Activated naive CD4-positive, alpha-beta T cell treated with anti-CD3 and anti-CD28 coated beads, Interleukin-2, amount 50 U/mL, for 24 hours (primary cell): ENCODE data around the gene CCNL1.
A peak's percentile ranks its signal among the peaks of the same experiment; 100 is the strongest.
"Not testable (repeated sequence)": the region's sequence is repeated elsewhere in the genome, so short reads cannot be mapped to it uniquely, and the experiment has no call there.

Experiments used
- H3K27ac Mint-ChIP-seq: one replicate; pipeline ENCODE4 v1.8.0; 2021; ENCODE audit warnings: mild to moderate bottlenecking, mixed read lengths
- H3K27me3 Mint-ChIP-seq: one replicate; pipeline ENCODE4 v1.8.0; 2021; ENCODE audit warnings: mixed read lengths
- H3K36me3 Mint-ChIP-seq: one replicate; pipeline ENCODE4 v1.8.0; 2021; ENCODE audit warnings: mixed read lengths
- H3K4me1 Mint-ChIP-seq: one replicate; pipeline ENCODE4 v1.8.0; 2021; ENCODE audit warnings: mixed read lengths
- H3K4me3 Mint-ChIP-seq: one replicate; pipeline ENCODE4 v1.8.0; 2021; ENCODE audit warnings: mild to moderate bottlenecking, mixed read lengths
- H3K9me3 Mint-ChIP-seq: one replicate; pipeline ENCODE4 v1.8.0; 2021; ENCODE audit warnings: mixed read lengths

Gene CCNL1

DNA sequence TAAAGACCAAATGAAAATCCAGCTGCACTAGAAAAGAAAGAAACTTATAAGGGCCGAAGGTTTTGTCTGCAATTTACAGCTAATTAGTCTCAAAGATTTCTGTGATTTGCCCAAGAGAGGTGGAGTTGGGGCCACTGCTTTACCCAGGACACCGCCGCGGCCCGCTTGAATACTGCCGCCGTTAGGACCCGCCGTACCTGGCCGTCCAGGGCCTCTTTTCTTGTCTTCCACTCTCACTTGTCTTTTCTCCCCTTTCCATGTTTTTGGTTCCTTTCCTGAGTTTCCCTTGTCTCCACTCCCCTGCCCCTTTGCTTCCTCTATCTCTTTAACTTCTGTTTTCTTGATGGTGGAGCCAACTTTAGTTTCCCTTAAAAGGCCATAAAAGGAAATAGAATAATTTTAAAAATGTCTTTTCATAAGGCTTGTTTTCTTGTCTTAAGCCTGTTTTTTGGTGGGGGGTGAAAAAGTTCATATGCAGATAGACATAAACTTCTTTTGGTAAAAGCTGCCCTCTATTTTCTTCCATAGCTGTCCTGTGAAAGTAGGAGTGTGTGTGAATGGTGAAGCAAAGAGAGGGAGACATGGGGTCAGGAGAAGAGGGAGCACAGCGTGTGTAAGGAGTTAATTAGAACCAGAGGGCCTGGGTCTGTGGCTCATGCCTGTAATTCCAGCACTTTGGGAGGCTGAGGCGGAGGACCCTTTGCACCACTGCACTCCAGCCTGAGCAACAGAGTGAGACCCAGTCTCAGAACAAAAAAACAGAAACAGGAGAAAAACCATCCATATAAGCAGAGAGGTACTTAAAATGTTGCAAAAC is 16.0 kb upstream of the CCNL1 start:
- H3K36me3 Mint-ChIP-seq: peaks cover 15% of the 10 kb centered on the region
- H3K4me3 Mint-ChIP-seq: peak overlapping the region; percentile 94
- H3K27ac Mint-ChIP-seq: peak overlapping the region; percentile 97
- no peaks in the 10 kb centered on the region for H3K27me3 Mint-ChIP-seq
- no peaks in the 10 kb centered on the region for H3K9me3 Mint-ChIP-seq
- peaks cover 35% of the 10 kb centered on the region for H3K4me1 Mint-ChIP-seq

DNA sequence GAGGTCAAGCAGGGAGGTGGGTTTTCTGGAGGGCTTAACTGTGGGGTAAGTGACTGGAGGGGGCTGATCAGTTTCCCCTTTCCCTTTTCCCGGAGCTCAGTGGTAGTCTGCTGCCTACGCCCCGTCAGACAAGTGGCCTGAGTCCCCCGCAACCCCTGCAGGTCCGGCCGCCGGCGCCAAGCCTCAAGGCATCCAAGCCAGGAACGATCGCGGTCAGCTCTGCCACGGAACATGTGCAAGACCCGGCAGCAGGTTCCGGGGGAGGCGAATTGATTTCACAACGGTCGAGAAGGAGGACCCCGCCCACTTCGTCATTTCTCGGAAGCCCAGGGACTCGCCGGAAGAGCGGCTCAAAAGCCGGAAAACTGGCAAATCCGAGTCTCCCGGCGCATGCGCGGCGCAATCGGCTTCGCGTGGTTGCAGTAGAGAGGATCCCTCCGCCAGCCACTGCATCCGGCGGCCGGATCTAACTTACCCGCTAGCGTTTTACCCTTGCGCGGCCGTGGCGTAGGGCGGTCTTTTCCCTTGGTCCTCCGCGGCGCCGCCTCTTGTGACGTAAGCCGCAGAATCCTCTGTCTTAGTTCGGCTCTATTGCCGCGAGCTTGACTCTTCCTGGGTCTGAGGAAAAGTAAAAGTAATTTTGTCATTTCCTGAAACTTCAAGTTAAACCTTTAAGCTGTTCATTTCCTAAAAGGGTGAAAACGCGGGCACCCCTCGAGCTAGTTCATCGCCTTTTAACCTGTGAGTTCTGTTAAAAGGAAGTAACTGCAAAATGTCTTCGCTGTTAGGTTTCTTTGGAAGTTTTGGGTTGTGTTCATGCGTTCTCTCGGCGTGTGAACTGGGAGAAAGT is 14.9 kb upstream of the CCNL1 start:
- Mint-ChIP-seq H3K36me3 (peaks cover 12% of the 10 kb centered on the region), H3K27ac (peak overlapping the region; percentile 97), H3K27me3 (no peaks in the 10 kb centered on the region), H3K9me3 (no peaks in the 10 kb centered on the region), H3K4me3 (peak overlapping the region; percentile 94), H3K4me1 (peaks cover 26% of the 10 kb centered on the region)

DNA sequence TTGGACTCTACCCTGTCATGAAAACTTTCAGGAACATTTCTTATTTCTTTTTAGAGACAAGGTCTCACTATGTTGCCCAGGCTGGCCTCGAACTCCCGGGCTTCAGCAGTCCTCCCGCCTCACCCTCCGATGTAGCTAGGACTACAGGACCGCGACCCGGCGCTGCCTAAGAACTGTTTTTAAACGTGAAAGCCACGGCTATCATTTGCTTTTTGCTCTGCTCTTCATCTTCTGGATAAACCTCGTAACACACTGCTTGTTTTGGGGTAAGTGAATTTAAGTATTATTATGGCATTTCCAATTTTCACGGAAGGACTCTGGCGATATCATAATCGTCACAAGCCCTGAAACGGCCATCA is 14.3 kb upstream of the CCNL1 start:
- Mint-ChIP-seq H3K27ac (peak overlapping the region; percentile 97), H3K4me3 (peak overlapping the region; percentile 94), H3K9me3 (no peaks in the 10 kb centered on the region), H3K4me1 (peaks cover 26% of the 10 kb centered on the region), H3K27me3 (no peaks in the 10 kb centered on the region), H3K36me3 (peaks cover 9% of the 10 kb centered on the region)

DNA sequence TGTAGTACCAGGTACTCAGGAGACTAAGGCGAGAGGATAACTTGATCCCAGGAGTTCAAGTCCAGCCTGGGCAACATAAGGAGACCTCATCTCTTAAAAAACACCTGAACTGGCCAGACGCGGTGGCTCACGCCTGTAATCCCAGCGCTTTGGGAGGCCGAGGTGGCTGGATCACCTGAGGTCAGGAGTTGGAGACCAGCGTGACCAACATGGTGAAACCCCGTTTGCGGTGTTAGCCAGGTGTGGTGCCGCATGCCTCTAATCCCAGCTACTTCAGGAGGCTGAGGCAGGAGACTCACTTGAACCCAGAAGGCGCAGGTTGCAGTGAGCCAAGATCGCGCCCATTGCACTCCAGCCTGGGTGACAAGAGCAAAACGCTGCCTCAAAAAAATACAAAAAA is 13.4 kb upstream of the CCNL1 start:
- not testable (repeated sequence) for H3K27me3 Mint-ChIP-seq, H3K9me3 Mint-ChIP-seq, H3K27ac Mint-ChIP-seq, H3K4me3 Mint-ChIP-seq, H3K36me3 Mint-ChIP-seq
- peaks cover 26% of the 10 kb centered on the region for H3K4me1 Mint-ChIP-seq

DNA sequence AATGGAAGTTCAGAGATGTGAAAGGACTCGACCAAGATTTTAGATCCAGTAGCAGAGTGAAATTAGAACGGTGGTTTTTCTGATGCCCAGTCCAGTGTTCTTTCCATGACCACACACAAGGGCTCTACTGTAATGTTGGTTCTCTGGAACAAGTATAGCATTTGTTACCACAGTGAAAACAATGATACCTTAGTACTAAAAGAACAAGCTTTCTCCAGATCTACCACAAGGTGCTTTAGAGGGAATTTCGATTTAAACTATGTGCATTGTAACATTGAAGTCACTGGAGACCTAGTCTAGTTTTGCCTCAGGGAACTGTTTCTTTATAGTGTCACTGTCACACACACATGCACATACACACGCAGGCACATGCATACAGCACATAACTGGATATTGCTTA is 12.8 kb upstream of the CCNL1 start:
- Mint-ChIP-seq H3K4me3 (peak overlapping the region; percentile 50), H3K9me3 (no peaks in the 10 kb centered on the region), H3K36me3 (peaks cover 5% of the 10 kb centered on the region), H3K27me3 (no peaks in the 10 kb centered on the region), H3K27ac (no peak overlapping the region), H3K4me1 (peaks cover 23% of the 10 kb centered on the region)

DNA sequence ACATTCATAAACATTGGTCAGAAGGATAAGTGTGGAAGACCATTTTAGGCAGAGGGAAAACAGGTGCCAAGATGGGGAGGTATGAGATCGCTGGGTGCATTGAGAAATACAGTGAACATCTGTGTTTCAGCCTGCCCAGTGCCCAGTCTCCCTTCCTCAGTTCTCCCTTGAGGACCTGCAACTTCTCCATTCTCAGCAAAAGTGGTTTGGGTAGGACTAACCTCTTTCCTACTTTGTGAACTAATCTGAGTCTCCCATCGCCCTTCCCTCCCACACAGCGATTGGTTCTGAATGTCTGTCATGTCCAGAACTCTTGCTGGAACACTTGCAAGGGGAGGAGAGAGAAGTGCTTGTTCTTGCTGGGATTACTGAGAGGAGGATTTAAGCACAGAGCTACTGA is 10.9 kb upstream of the CCNL1 start:
- Mint-ChIP-seq H3K36me3 (no peaks in the 10 kb centered on the region), H3K4me1 (peaks cover 5% of the 10 kb centered on the region), H3K9me3 (no peaks in the 10 kb centered on the region), H3K27ac (no peak overlapping the region), H3K4me3 (no peak overlapping the region), H3K27me3 (no peaks in the 10 kb centered on the region)

DNA sequence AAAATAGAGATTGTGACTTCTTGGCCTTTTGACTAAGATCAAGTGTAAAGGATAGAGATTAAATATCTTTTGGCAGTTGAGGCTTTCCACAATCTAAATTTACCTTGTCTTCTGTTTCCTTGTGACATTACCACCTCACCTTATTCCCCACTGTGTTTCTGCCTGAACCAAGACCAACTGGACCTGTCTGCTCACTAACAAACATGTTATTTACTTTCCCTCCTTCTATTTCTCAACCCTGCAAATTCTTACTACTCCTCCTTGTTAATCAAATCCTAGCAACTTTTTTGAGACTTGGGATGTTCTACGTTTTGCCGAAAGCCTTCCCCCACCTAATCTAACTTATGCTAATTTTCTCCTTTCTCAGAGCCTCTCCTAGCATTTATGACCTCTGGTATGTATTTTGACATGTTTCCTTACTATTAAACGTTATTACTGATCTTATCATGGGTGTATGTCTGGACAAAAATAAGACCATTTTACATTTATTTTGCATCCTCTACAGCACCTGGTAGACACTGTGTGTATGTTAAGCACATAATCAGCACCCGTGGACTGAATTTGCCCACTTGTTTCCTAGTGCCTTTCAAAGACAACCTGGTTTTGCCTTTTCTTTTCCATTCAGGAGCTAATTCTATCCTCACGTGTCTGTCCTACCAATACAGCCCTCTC is 7.6 kb upstream of the CCNL1 start:
- H3K9me3 Mint-ChIP-seq: no peaks in the 10 kb centered on the region
- no peaks in the 10 kb centered on the region for H3K36me3 Mint-ChIP-seq
- no peaks in the 10 kb centered on the region for H3K27me3 Mint-ChIP-seq
- no peak overlapping the region for H3K27ac Mint-ChIP-seq
- peaks cover 4% of the 10 kb centered on the region for H3K4me1 Mint-ChIP-seq
- no peak overlapping the region for H3K4me3 Mint-ChIP-seq

DNA sequence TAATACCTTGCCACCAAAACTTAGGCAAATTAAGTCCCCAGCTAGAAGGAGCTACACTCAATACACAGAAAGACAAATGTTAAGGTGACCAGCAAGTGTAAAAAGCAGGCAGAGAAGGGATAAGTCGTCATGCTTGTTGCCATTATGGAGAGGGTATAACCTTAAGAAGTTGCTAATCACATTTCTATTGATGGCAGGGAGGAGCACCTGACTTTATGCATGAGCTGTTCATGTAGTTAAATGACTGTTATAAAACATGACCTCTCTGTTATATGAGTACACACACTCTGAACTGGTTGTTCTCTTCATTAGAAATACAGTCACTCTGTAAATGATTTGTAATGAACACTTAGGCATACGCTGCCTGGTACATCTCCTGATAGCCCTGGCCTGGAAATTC is 6.6 kb upstream of the CCNL1 start:
- Mint-ChIP-seq H3K27ac (no peak overlapping the region), H3K4me3 (no peak overlapping the region), H3K36me3 (no peaks in the 10 kb centered on the region), H3K27me3 (no peaks in the 10 kb centered on the region), H3K9me3 (no peaks in the 10 kb centered on the region), H3K4me1 (peaks cover 7% of the 10 kb centered on the region)

DNA sequence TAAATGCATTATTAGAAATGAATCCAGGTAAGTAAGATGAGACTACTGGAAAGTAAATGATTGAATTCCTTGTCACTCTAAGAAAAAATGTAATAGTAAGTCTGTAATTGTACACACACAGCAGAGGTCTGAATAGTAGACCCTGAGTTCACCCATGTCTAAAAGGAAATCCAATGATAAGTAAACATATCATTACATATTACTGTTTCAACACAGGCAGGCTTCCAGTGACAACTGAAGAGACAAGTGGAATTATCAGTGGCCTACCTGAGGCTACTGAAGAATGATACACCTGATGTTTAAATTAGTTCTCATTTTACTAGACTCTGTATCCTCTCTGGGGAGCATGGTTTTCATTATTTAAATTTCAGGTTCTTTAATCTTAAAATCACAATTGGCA is 6.2 kb upstream of the CCNL1 start:
- Mint-ChIP-seq H3K4me3 (no peak overlapping the region), H3K27ac (no peak overlapping the region), H3K4me1 (peaks cover 11% of the 10 kb centered on the region), H3K9me3 (no peaks in the 10 kb centered on the region), H3K36me3 (no peaks in the 10 kb centered on the region), H3K27me3 (no peaks in the 10 kb centered on the region)

DNA sequence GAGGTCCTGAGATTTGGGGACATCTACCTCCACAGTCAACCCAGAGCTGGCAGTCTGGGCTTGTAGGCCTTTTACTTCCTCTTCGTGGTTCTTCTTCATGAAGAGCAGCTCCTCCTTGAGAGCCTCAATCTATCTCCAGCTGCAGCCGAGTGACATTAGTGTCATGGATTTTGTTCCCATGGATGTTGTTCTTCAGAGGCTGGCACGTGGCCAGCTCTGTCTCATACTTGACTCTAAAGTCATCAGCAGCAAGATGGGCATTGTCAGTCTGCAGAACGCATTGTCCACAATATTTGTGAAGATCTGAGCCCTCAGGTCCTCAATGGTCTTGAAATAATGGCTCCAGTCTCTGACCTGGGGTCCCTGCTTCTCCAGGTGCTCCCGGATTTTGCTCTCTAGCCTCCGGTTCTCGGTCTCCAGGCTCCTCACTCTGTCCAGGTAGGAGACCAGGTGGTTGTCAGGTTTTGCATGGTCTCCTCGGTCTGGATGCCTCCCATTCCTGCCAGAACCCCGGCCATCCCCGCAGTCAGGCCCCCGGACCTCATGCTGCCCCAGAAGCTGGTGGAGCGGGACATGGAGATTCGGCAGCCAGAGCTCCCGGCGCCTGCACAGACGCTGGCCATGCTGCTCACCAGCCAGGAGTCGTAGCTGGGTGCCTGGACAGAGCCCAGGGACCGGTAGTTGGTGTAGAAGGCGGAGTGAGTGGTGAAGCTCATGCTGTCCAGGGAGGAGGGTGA is 3.4 kb upstream of the CCNL1 start:
- no peaks in the 10 kb centered on the region for H3K27me3 Mint-ChIP-seq
- peak overlapping the region; percentile 36 for H3K4me3 Mint-ChIP-seq
- no peaks in the 10 kb centered on the region for H3K9me3 Mint-ChIP-seq
- peak overlapping the region; percentile 23 for H3K27ac Mint-ChIP-seq
- peaks cover 17% of the 10 kb centered on the region for H3K4me1 Mint-ChIP-seq
- H3K36me3 Mint-ChIP-seq: peaks cover 9% of the 10 kb centered on the region

DNA sequence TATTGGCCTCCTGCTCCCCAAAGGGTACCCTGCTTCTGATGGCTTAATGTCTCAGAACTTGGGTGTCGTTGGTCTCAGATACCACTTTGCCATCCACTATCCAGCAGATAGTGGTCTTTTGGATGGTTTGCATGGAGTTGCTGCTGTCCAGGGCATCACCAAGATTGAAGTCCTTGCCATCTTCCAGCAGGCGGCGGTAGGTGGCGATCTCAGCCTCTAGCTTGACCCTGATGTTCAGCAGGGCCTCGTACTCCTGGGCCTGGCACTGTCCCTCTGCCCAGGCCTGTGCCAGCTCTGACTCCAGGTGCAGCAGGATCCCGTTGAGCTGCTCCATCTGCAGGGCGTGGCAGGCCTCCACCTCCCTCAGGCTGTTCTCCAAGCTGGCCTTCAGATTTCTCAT is 2.7 kb upstream of the CCNL1 start:
- peaks cover 23% of the 10 kb centered on the region for H3K4me1 Mint-ChIP-seq
- not testable (repeated sequence) for H3K27ac Mint-ChIP-seq, H3K9me3 Mint-ChIP-seq, H3K4me3 Mint-ChIP-seq, H3K27me3 Mint-ChIP-seq
- peaks cover 17% of the 10 kb centered on the region for H3K36me3 Mint-ChIP-seq

DNA sequence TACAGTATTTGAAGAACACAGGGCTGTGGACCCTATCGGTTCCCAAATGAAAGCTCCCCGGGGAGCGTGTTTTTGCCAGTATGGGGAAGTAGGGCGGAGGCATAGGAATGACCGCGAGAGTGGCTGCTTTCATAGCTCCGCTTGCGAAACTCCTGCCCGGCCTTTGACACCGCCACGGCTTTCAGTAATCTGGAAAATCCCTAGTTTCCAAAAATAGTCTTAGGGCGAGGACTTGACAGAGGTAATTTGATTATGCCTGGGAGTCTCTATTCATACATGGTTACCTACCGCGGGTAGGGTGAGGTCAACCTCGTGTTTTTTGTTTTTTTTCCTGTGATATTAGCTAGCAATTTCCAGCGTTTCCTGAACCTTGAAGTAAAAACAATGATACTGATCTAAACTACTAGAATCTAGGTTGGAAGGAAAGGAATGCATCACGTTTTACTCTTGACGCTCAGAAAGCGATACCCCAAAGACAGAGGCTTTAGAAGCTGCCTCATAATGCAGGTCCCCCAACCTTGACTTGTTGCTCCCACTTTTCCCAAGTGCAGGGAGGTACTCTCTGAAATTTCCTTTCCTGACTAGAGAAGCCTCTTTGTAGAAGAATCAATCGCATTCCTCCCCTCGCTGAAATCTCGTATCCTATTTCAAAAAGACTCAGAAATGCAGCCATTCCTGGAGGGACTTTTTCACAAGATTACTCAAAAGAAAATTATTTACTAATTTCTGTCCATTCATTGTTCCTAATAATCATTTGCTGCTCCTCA is 894 bp upstream of the CCNL1 start:
- H3K36me3 Mint-ChIP-seq: peaks cover 34% of the 10 kb centered on the region

DNA sequence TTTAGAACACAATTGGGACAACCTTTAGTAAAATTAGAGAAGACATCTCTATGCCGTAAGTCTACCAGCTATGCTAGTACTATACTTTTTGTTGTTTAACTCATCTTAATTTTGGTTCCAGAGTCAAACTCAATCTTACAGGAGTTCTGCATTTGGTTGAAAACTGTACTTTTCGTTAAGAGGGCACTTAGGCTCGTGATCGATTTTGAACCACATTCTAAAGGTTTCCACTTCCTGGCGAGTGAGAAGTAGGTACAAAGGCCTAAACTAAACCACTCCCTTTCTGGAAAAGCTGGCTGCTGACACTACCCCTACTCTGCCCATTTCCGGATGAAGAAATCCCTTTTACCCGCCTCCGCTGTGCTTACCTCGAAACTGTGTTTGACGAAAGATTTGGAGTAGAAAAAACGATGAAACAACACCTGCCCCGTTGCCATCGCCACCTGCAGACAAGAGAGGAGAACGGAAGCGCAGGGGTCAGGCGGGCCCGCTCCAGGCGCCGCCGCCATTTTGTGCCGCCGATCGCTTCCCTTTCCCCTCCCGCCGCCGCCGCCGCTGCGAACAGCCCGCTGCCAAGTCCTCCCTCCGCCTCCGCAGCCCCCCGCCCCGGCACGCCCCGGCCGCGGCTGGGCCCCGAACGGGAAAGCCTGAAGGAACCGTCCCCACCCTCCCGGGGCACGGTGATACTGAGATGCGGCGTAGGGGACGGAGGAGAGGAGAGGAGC is 748 bp downstream of the CCNL1 start:
- H3K27me3 Mint-ChIP-seq: no peaks in the 10 kb centered on the region
- peaks cover 54% of the 10 kb centered on the region for H3K4me1 Mint-ChIP-seq
- no peaks in the 10 kb centered on the region for H3K9me3 Mint-ChIP-seq
- peak overlapping the region; percentile 92 for H3K4me3 Mint-ChIP-seq
- H3K36me3 Mint-ChIP-seq: peaks cover 44% of the 10 kb centered on the region
- H3K27ac Mint-ChIP-seq: peak overlapping the region; percentile 99

More for the DNA sequence above, 894 bp upstream of the CCNL1 start:
- Mint-ChIP-seq H3K4me3 (peak overlapping the region; percentile 92), H3K27ac (peak overlapping the region; percentile 99), H3K27me3 (no peaks in the 10 kb centered on the region), H3K9me3 (no peaks in the 10 kb centered on the region), H3K4me1 (peaks cover 39% of the 10 kb centered on the region)

DNA sequence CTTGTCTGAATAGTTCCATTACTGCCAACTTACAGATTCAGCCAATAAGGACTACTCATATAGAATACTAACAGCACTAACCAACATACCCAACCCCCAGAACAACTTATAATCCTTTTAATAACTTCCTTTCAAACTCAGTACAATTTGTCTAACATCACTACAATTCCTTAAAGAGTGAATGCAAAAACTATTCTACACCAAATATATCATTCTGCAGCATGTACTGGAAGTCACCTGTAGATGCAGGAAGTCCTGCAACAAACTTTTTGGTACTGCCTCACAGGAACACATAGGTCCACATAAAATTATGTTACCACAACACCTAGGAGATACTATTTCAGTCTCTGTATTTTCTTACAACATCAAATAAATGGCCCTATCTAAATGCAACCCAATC is 2.1 kb downstream of the CCNL1 start:
- Mint-ChIP-seq H3K36me3 (peaks cover 48% of the 10 kb centered on the region), H3K4me3 (peak overlapping the region; percentile 92), H3K9me3 (no peaks in the 10 kb centered on the region), H3K27ac (peak overlapping the region; percentile 99), H3K4me1 (peaks cover 60% of the 10 kb centered on the region), H3K27me3 (no peaks in the 10 kb centered on the region)
